Thymus (tissue), 11 donors: ENCODE data around the gene GRK7. TPM values are rescaled to one million over a fixed set of nuclear protein-coding genes. Genes with fewer than 3 reads are reported as not detected.

Experiments used
- DNase-seq, 9 donors: peaks; one replicate each; pipeline ENCODE4 v3.0.0-alpha.2; 2013; ENCODE audit warnings: low spot score in 9 of 9, low read depth in 6 of 9, missing footprints in 1 of 9
- H3K27ac ChIP-seq, 2 donors: one replicate each; pipeline ENCODE4 v1.5.1; 2013; ENCODE audit warnings: control low read depth in 1 of 2, low read depth in 1 of 2, low read length in 1 of 2, mild to moderate bottlenecking in 1 of 2, moderate library complexity in 1 of 2
- H3K27me3 ChIP-seq, 2 donors: one replicate each; pipeline ENCODE4 v1.5.1; 2013; ENCODE audit warnings: low read length in 1 of 2; ENCODE audit not compliant: control insufficient read depth in 2 of 2, insufficient read depth in 1 of 2
- H3K36me3 ChIP-seq, 2 donors: one replicate each; pipeline ENCODE4 v1.5.1; 2013; ENCODE audit warnings: low read length in 1 of 2, mild to moderate bottlenecking in 1 of 2, moderate library complexity in 1 of 2; ENCODE audit not compliant: control insufficient read depth in 2 of 2, insufficient read depth in 2 of 2
- H3K4me1 ChIP-seq, 2 donors: one replicate each; pipeline ENCODE4 v1.5.1; 2013; ENCODE audit warnings: low read length in 2 of 2; ENCODE audit not compliant: control insufficient read depth in 2 of 2, insufficient read depth in 2 of 2
- H3K4me3 ChIP-seq, 2 donors: one replicate each; pipeline ENCODE4 v1.5.1; 2013; ENCODE audit warnings: low read length in 2 of 2, control low read depth in 1 of 2, mild to moderate bottlenecking in 1 of 2
- H3K9me3 ChIP-seq, 2 donors: one replicate each; pipeline ENCODE4 v1.5.1; 2013; ENCODE audit warnings: low read length in 1 of 2, mild to moderate bottlenecking in 1 of 2; ENCODE audit not compliant: control insufficient read depth in 2 of 2, insufficient read depth in 1 of 2
- WGBS: extraction: QIAGEN DNeasy Blood & Tissue Kit; methylation state at CpG from one replicate; pipeline ENCODE4 v1.1.7; 2013; 5-methylcytosine and 5-hydroxymethylcytosine counted together
- polyA plus RNA-seq: library from polyadenylated mRNA; stranded (reverse); fragments of 200-250 nt; gene quantifications from one replicate; pipeline ENCODE4 v1.2.3, GENCODE V29; 2013
- total RNA-seq: library from RNA; stranded (reverse); fragments of 120-200 nt; gene quantifications from one replicate; pipeline ENCODE4 v1.2.4, GENCODE V29; 2013
- donor health status: healthy.

The GRK7 gene
- total and polyA plus RNA-seq, 2 donors: 0.14 TPM; not detected in 1

DNA sequence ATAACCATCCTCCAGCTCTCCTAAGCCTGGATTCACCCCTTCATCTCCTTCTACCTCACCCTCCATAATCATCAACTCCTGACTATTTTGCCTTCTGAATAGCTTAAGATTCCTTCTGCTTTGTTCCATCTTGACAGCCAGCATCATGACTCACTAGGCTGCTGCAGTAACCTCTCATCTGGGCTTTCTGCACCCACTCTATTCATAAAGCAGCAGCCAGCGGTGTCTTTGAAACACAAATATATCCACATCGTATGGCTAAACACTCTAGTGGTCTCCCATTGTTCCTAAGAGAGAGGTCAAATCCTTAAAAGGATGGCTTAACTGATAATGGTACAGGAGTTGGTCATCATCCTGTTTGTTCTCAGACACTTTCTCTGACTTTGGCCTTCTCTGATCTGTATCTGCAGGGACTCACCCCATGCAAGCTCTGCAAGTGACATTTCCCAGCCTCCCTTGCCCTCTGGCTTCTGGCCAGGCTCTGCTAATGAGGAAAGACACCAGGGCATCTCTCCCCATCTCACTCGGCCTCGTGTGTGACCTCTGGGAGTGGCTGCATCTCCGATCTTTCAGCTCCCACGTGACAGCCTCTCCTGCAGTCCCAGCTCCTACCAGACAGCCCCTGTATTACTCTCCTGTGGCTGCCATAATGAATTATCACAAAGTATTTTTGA is 6.2 kb downstream of the GRK7 start:
- Histone ChIP-seq H3K9me3 (no peaks in the 10 kb centered on the region), H3K27ac (no peak overlapping the region), H3K4me3 (no peak overlapping the region), H3K4me1 (peaks cover 0 to 10% of the 10 kb centered on the region in 2 donors), H3K36me3 (no peaks in the 10 kb centered on the region), H3K27me3 (no peaks in the 10 kb centered on the region)
- 95% methylated on average over 6 of the region's 6 CpGs for WGBS
- no peak for DNase-seq

DNA sequence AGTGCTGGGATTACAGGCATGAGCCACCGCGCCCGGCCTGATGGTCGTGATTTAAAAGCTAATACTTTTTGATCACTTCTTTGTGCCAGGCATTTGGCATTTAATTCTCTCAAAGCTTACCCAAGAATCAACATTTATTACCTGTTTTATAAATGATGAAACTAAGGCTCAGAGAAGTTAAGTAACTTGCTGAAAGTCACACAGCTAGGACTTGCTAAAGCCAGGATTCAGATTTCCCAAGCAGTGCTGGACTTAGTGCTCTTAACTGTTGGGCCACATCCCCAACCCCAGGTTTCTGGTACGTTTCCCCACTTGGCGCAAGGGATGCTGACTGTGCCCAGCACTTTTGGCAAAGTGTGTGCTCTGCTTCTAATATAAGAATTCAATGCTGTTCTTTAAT is 10.5 kb downstream of the GRK7 start:
- peaks cover 0 to 3% of the 10 kb centered on the region in 2 donors for H3K4me1 ChIP-seq
- H3K27ac ChIP-seq: no peak overlapping the region
- no peaks in the 10 kb centered on the region for H3K36me3 ChIP-seq
- no peak for DNase-seq
- H3K4me3 ChIP-seq: no peak overlapping the region
- H3K27me3 ChIP-seq: no peaks in the 10 kb centered on the region
- no peaks in the 10 kb centered on the region for H3K9me3 ChIP-seq
- 96% methylated on average over 6 of the region's 6 CpGs for WGBS

DNA sequence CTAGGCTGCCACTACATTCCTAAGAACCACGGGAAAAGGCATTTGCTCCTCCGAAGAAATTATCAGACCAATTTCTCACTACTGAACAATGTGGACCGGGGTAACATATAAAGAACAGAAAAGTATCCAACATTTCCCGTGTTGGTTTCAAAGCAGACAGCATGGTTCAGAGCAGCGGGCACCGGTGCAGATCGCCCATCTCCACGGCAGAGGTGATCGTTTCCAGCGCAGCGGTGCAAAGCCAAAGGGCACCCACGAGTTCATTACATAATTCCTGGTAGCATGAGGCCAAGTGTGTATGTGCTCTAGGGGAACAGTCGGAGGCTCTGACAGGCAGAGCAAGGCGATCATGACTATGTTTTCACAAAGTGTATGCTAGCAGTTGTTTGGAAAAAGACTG is 13.2 kb downstream of the GRK7 start:
- H3K36me3 ChIP-seq: no peaks in the 10 kb centered on the region
- no peak for DNase-seq
- no peak overlapping the region for H3K27ac ChIP-seq
- no peaks in the 10 kb centered on the region for H3K27me3 ChIP-seq
- 97% methylated on average over 14 of the region's 14 CpGs for WGBS
- H3K4me1 ChIP-seq: peaks cover 0 to 3% of the 10 kb centered on the region in 2 donors
- no peaks in the 10 kb centered on the region for H3K9me3 ChIP-seq
- no peak overlapping the region for H3K4me3 ChIP-seq

DNA sequence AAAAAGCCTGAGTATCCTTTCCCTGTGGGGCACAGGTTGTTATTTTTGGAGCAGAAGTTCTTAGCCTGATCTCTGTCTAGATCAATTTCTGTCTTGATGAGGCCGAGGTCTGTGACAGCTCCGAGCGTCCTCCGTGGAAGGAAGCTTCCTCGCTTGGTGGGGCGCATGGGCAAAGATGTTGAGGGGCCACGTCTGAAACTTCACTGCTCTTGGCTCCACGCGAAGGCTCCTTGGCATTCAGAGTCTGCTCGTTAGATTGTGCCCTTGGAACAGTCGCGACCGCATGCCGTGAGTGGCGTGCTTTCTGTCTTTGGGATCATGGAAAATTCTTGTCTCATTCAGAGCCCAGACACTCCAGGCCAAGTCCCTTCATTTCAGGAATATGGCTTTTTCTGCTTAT is 13.7 kb downstream of the GRK7 start:
- WGBS: 96% methylated on average over 15 of the region's 15 CpGs
- Histone ChIP-seq H3K27ac (no peak overlapping the region), H3K9me3 (no peaks in the 10 kb centered on the region), H3K36me3 (no peaks in the 10 kb centered on the region), H3K27me3 (no peaks in the 10 kb centered on the region), H3K4me1 (peaks cover 0 to 3% of the 10 kb centered on the region in 2 donors), H3K4me3 (no peak overlapping the region)
- no peak for DNase-seq

DNA sequence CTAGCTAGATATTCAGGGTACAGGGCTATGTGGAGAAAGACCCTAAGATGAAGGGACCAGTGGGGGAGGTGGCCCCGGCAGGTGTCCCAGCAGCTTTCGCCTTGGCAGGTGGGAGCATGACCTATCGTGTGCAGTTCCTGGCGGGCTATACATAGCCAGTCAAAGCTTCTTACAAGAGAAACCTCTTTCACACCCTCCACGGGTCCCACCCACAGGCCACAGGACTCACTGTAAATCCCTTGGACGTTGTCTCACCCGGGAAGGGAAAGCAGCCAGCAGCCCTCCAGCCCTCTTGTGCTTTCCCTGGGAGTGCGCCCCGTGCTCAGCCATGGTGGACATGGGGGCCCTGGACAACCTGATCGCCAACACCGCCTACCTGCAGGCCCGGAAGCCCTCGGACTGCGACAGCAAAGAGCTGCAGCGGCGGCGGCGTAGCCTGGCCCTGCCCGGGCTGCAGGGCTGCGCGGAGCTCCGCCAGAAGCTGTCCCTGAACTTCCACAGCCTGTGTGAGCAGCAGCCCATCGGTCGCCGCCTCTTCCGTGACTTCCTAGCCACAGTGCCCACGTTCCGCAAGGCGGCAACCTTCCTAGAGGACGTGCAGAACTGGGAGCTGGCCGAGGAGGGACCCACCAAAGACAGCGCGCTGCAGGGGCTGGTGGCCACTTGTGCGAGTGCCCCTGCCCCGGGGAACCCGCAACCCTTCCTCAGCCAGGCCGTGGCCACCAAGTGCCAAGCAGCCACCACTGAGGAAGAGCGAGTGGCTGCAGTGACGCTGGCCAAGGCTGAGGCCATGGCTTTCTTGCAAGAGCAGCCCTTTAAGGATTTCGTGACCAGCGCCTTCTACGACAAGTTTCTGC is 15.0 kb downstream of the GRK7 start:
- peaks cover 0 to 3% of the 10 kb centered on the region in 2 donors for H3K4me1 ChIP-seq
- no peaks in the 10 kb centered on the region for H3K27me3 ChIP-seq
- H3K9me3 ChIP-seq: no peaks in the 10 kb centered on the region
- H3K27ac ChIP-seq: no peak overlapping the region
- no peak for DNase-seq
- no peak overlapping the region for H3K4me3 ChIP-seq
- 97% methylated on average over 42 of the region's 42 CpGs for WGBS
- no peaks in the 10 kb centered on the region for H3K36me3 ChIP-seq

DNA sequence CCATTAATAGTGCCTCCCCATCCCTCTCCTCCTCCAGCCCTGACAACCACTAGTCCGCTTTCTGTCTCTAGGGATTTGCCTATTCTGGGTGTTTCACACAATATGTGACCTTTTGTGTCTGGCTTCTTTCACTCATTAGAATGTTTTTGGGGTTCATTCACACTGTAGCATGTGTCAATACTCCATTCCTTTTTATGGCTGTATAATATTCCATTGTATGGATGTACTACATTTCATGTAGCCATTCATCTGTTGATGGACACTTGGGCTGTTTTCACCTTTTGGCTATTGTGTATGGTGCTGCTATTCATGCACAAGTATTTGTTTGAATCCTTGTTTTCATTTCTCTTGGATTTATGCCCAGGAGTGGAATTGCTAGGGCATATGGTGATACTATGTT is 16.5 kb downstream of the GRK7 start:
- 96% methylated on average over 1 of the region's 1 CpG for WGBS
- Histone ChIP-seq H3K36me3 (no peaks in the 10 kb centered on the region), H3K4me3 (no peak overlapping the region), H3K9me3 (no peaks in the 10 kb centered on the region), H3K4me1 (peaks cover 0 to 3% of the 10 kb centered on the region in 2 donors), H3K27ac (no peak overlapping the region), H3K27me3 (no peaks in the 10 kb centered on the region)
- DNase-seq: no peak

DNA sequence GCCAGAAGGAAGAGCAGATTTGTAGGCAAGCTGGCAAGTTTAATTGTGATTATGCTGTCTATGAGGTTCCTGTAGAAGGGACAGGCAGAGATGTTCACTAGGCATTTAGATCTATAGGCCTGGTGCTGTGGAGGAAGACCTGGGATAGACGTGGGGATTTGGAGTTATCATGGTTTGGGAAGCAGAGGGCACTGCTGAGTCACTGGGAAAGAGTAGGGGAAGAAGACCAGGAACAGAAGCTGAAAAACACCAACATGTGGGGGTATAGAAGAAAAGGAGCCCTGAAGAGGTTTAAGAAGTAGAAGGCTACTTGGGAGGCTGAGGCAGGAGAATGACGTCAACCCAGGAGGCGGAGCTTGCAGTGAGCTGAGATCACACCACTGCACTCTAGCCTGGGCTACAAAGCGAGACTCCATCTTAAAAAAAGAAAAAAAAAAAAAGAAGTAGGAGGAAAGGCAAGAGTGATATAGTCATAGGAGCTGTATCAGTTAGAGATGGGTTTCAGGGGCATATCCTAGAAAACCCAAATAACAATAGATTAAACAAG is 19.3 kb downstream of the GRK7 start:
- Histone ChIP-seq H3K4me3 (no peak overlapping the region), H3K9me3 (no peaks in the 10 kb centered on the region), H3K27ac (no peak overlapping the region), H3K36me3 (no peaks in the 10 kb centered on the region), H3K4me1 (peaks cover 0 to 3% of the 10 kb centered on the region in 2 donors), H3K27me3 (no peaks in the 10 kb centered on the region)
- DNase-seq: no peak
- WGBS: 93% methylated on average over 4 of the region's 4 CpGs

DNA sequence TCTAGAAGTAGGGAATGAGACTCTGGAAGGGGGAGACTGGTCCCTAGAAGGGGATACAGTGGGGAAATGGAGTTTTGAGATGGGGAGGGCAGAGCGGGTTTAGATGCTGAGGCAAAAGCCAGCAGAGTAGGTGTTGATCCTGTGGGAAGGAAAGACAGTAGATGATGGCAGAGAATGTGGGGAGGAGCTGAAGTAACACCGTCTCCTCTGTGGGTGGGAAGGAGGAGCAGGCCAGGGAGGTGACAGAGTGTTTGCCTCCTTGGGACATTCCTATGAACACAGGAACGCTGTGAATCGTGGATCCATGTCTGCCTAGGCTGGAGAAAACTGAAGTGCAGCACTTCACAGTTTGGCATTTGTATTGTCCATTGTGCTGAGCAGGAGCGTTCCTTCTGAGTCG is 20.4 kb downstream of the GRK7 start:
- no peak overlapping the region for H3K4me3 ChIP-seq
- 96% methylated on average over 6 of the region's 6 CpGs for WGBS
- no peak for DNase-seq

DNA sequence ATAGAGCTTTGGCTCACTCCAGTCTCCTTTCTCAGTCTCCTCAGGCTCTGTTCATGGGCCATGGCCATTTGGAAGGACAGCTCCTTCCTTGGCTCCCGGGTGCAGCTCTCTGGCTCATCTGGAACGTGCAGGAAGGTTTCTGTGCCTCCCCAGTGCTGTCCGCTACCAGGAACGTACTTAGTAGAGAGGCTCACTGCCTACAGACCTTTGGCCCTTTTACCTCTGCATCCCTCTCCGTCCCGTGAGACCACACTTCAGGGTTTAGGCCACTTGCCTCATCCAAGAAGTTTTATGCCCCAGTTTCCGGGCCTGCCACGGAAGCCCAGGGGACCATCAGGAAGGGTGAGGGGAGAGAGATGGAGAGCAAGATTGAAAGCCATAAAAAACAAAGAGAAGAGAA is 20.9 kb downstream of the GRK7 start:
- no peaks in the 10 kb centered on the region for H3K36me3 ChIP-seq
- DNase-seq: no peak
- no peaks in the 10 kb centered on the region for H3K4me1 ChIP-seq
- no peak overlapping the region for H3K27ac ChIP-seq
- H3K4me3 ChIP-seq: no peak overlapping the region
- H3K27me3 ChIP-seq: no peaks in the 10 kb centered on the region
- 94% methylated on average over 8 of the region's 8 CpGs for WGBS
- H3K9me3 ChIP-seq: no peaks in the 10 kb centered on the region

More for the DNA sequence above, 20.4 kb downstream of the GRK7 start:
- H3K27me3 ChIP-seq: no peaks in the 10 kb centered on the region
- no peaks in the 10 kb centered on the region for H3K9me3 ChIP-seq
- H3K36me3 ChIP-seq: no peaks in the 10 kb centered on the region
- no peaks in the 10 kb centered on the region for H3K4me1 ChIP-seq
- no peak overlapping the region for H3K27ac ChIP-seq
